Measurements from ENCODE around the gene SENP6. TPM values are rescaled to one million over a fixed set of nuclear protein-coding genes. Genes with fewer than 3 reads are reported as not detected.
A peak's percentile ranks its signal among the peaks of the same experiment; 100 is the strongest.

SENP6 gene
- total and polyA plus RNA-seq, 2 donors (not counting 1 experiment from before 2014, with no cell fraction given) = 30.8 to 161 TPM

GRCh38 chr6:75620381-75621304 is 19.0 kb downstream of the SENP6 start:
- H3K27ac Mint-ChIP-seq = peak overlapping the region; percentile 68
- peaks cover 44% of the 10 kb centered on the region for H3K4me1 Mint-ChIP-seq
- H3K36me3 ChIP-seq (replicated peaks in 1 of 2; ENCODE audit: control extremely low read depth in 1 of 2, control insufficient read depth in 1 of 2, extremely low read depth in 1 of 2, insufficient read depth in 2 of 2, low read length in 1 of 2) = peaks cover 0 to 3% of the 10 kb centered on the region in 2 experiments
- ChIA-PET CTCF (interaction anchor here (0.7 kb wide), 1 partner anchor 80 kb away, joined by 4 read pairs; no protein-coding TSS in a partner anchor), POLR2A (no interaction called here)
- ATAC-seq (ENCODE audit: low read depth) (no peak), DNase-seq (no peak)
- H3K4me1 ChIP-seq (ENCODE audit: control insufficient read depth in 2 of 2, insufficient read depth in 2 of 2, low read length in 2 of 2) = peaks cover 14 to 29% of the 10 kb centered on the region in 2 donors
- intact Hi-C loops (cut with micrococcal nuclease) = no loop called here
- no peaks in the 10 kb centered on the region for H3K9me3 ChIP-seq (ENCODE audit: control extremely low read depth in 1 of 3, control insufficient read depth in 2 of 3, insufficient read depth in 1 of 3, low read length in 2 of 3)
- H3K27ac ChIP-seq (ENCODE audit: low read length in 2 of 2) = peak overlapping the region in 1 of 2 donors; percentile 48
- no peak for TF ChIP-seq CTCF (IDR thresholded peaks at IDR 0.05)
- TF ChIP-seq EZH2 (IDR thresholded peaks at IDR 0.05; ENCODE audit: borderline replicate concordance, insufficient read depth, low read depth, low read length, poor library complexity, severe bottlenecking) = no peak
- H3K9ac ChIP-seq (ENCODE audit: low read length) = no peak overlapping the region
- H3K9me3 Mint-ChIP-seq (ENCODE audit: insufficient read depth) = no peaks in the 10 kb centered on the region
- no peaks in the 10 kb centered on the region for H3K27me3 ChIP-seq (replicated peaks in 1 of 4; ENCODE audit: control extremely low read depth in 1 of 4, control insufficient read depth in 3 of 4, insufficient read depth in 4 of 4, low read length in 3 of 4)
- no peaks in the 10 kb centered on the region for H3K27me3 Mint-ChIP-seq
- H3K4me3 Mint-ChIP-seq = peak overlapping the region; percentile 37
- no peak overlapping the region for H3K4me2 ChIP-seq (replicated peaks; ENCODE audit: low read depth, low read length, poor library complexity, severe bottlenecking)
- H4K20me1 ChIP-seq (ENCODE audit: control insufficient read depth, insufficient read depth, low read length, poor library complexity, severe bottlenecking) = peaks cover 62% of the 10 kb centered on the region
- H3K79me2 ChIP-seq (ENCODE audit: control insufficient read depth, insufficient read depth, low read length) = peaks cover 75% of the 10 kb centered on the region
- 75% methylated on average over 1 of the region's 7 CpGs for WGBS (ENCODE audit: insufficient coverage)
- H3K4me3 ChIP-seq (ENCODE audit: control extremely low read depth in 1 of 5, extremely low read depth in 1 of 5, insufficient read depth in 1 of 5, low read depth in 2 of 5, low read length in 4 of 5) = no peak overlapping the region
- H2AFZ ChIP-seq (ENCODE audit: insufficient read depth, low read depth, low read length, poor library complexity, severe bottlenecking) = no peak overlapping the region

GRCh38 chr6:75621846-75622245 is 20.2 kb downstream of the SENP6 start:
- peaks cover 14 to 29% of the 10 kb centered on the region in 2 donors for H3K4me1 ChIP-seq (ENCODE audit: control insufficient read depth in 2 of 2, insufficient read depth in 2 of 2, low read length in 2 of 2)
- no peaks in the 10 kb centered on the region for H3K9me3 Mint-ChIP-seq (ENCODE audit: insufficient read depth)
- no peak overlapping the region for H2AFZ ChIP-seq (ENCODE audit: insufficient read depth, low read depth, low read length, poor library complexity, severe bottlenecking)
- peaks cover 39% of the 10 kb centered on the region for H3K4me1 Mint-ChIP-seq
- H3K27me3 Mint-ChIP-seq = no peaks in the 10 kb centered on the region
- intact Hi-C loops (cut with micrococcal nuclease) = loop anchor here (2.0 kb wide), 1 partner anchor 15 kb away; no protein-coding TSS in a partner anchor
- H3K79me2 ChIP-seq (ENCODE audit: control insufficient read depth, insufficient read depth, low read length) = peaks cover 63% of the 10 kb centered on the region
- DNase-seq (no peak), ATAC-seq (ENCODE audit: low read depth) (no peak)
- H3K27ac ChIP-seq (ENCODE audit: low read length in 2 of 2) = peak overlapping the region in 1 of 2 donors; percentile 47
- no peaks in the 10 kb centered on the region for H3K27me3 ChIP-seq (replicated peaks in 1 of 4; ENCODE audit: control extremely low read depth in 1 of 4, control insufficient read depth in 3 of 4, insufficient read depth in 4 of 4, low read length in 3 of 4)
- no peak overlapping the region for H3K4me2 ChIP-seq (replicated peaks; ENCODE audit: low read depth, low read length, poor library complexity, severe bottlenecking)
- H3K27ac Mint-ChIP-seq = peak overlapping the region; percentile 22
- peaks cover 0 to 6% of the 10 kb centered on the region in 2 experiments for H3K36me3 ChIP-seq (replicated peaks in 1 of 2; ENCODE audit: control extremely low read depth in 1 of 2, control insufficient read depth in 1 of 2, extremely low read depth in 1 of 2, insufficient read depth in 2 of 2, low read length in 1 of 2)
- ChIA-PET POLR2A (no interaction called here), CTCF (no interaction called here)
- TF ChIP-seq EZH2 (IDR thresholded peaks at IDR 0.05; ENCODE audit: borderline replicate concordance, insufficient read depth, low read depth, low read length, poor library complexity, severe bottlenecking) (no peak), CTCF (IDR thresholded peaks at IDR 0.05) (no peak)
- no peaks in the 10 kb centered on the region for H3K9me3 ChIP-seq (ENCODE audit: control extremely low read depth in 1 of 3, control insufficient read depth in 2 of 3, insufficient read depth in 1 of 3, low read length in 2 of 3)
- H3K4me3 Mint-ChIP-seq = no peak overlapping the region
- H3K9ac ChIP-seq (ENCODE audit: low read length) = no peak overlapping the region
- H4K20me1 ChIP-seq (ENCODE audit: control insufficient read depth, insufficient read depth, low read length, poor library complexity, severe bottlenecking) = peaks cover 54% of the 10 kb centered on the region
- H3K4me3 ChIP-seq (ENCODE audit: control extremely low read depth in 1 of 5, extremely low read depth in 1 of 5, insufficient read depth in 1 of 5, low read depth in 2 of 5, low read length in 4 of 5) = no peak overlapping the region

Data from B cell (primary cell).